Subcutaneous adipose tissue (tissue), 4 donors: ENCODE measurements around the gene COQ9. TPM values are rescaled to one million over a fixed set of nuclear protein-coding genes. Genes with fewer than 3 reads are reported as not detected.

ENCODE experiments used
- CTCF ChIP-seq: fragments of 450-650 bp; IDR thresholded peaks from one replicate; pipeline ENCODE4 v1.5.1; 2016; ENCODE audit warnings: low read depth, mild to moderate bottlenecking, control low read depth, antibody characterized with exemption, moderate library complexity
- total RNA-seq, 4 donors: library from RNA; depleted of rRNA; stranded (reverse); fragments of >200 nt; gene quantifications; one replicate each; pipeline ENCODE4 v1.1.0, GENCODE V29; 2016

Gene COQ9
- total RNA-seq, 4 donors from 2014 or later, result 23.5 to 49.5 (median 30.1) TPM

GRCh38 chr16:57446531-57447185 is 621 bp upstream of the COQ9 start:
- no peak for TF ChIP-seq CTCF

GRCh38 chr16:57452021-57452420 is 4.7 kb downstream of the COQ9 start:
- no peak for TF ChIP-seq CTCF

- no peak for TF ChIP-seq CTCF
Measured at GRCh38 chr16:57462209-57462977, 15.1 kb downstream of the COQ9 start, which contains the start of gene POLR2C. Gene POLR2C (plus strand): TSS chr16:57462679. CDS start chr16:57462725, 46 bp downstream.

GRCh38 chr16:57462978-57463362 is 15.7 kb downstream of the COQ9 start:
- TF ChIP-seq CTCF, result no peak

GRCh38 chr16:57464523-57464922 is 17.2 kb downstream of the COQ9 start:
- no peak for TF ChIP-seq CTCF

- TF ChIP-seq CTCF, result no peak
Measured at GRCh38 chr16:57468346-57468745, 21.1 kb downstream of the COQ9 start.

GRCh38 chr16:57469046-57469445 is 21.8 kb downstream of the COQ9 start:
- TF ChIP-seq CTCF, result no peak
